SK-MEL-5 (cell line): ENCODE results near the gene PRDX2. TPM values are rescaled to one million over a fixed set of nuclear protein-coding genes. Genes with fewer than 3 reads are reported as not detected.

Experiments
- DNase-seq: peaks from one replicate; pipeline ENCODE4 v3.0.0-alpha.2; 2016; ENCODE audit warnings: low read depth, low spot score
- in situ Hi-C: cut with HindIII; loops from 2 replicates; pipeline ENCODE4 v1.10.0; 2016; ENCODE audit warnings: low sequenced_read_pairs, high pct_unique_total_duplicates, low pct_unique_long_range_greater_than_20kb
- total RNA-seq: library from RNA; depleted of rRNA; stranded (reverse); fragments of >200 nt; shearing (Covaris generic); gene quantifications from 2 replicates; pipeline ENCODE4 v1.2.3, GENCODE V29; 2014

PRDX2 gene
- total RNA-seq, 1 experiment from 2014 or later: not detected

DNA sequence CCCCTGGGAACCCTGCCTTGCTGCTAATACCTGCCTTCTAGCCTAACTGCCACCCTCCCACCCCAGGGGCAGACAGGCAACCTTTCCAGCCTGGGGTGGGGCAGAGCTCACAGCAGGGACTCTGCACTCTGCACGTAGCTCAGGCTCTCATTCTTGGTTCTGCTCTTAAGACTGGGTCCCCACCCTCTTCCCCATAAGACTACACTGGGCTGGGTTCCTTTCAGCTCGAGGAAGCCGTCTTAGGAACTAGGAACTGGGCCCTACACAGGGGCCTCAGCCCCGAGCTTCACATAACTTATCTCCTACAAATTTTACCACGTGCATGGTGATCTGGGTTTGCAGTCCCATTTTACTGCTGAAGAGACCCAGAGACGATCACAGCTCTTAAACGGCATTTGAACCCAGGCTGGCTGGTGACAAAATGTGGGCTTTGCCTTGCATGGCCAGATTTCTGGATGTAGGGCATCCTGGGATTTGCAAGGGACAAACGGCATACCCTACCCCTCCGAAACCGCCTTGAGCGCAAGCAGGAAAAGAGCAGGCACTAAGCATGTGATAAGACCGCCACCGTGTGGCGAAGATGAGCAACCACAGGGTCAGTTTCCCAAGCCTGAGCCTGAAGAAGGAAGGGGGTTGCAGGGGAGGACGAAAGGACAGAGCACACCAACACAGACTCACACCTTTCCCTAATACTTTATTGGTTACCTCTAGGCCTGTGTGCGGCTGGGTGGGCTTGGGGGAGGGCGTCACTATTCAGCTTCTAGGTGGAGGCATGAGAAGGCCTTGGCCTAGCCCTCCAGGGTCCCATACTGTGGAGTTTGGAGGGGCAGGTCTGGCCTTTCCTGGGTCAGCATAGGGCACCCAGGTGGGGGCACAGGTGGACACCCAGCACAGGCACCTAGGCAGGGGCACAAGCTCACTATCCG lies 5.2 kb downstream of the PRDX2 start:
- peak; percentile 84 for DNase-seq
- in situ Hi-C loops: no loop called here

DNA sequence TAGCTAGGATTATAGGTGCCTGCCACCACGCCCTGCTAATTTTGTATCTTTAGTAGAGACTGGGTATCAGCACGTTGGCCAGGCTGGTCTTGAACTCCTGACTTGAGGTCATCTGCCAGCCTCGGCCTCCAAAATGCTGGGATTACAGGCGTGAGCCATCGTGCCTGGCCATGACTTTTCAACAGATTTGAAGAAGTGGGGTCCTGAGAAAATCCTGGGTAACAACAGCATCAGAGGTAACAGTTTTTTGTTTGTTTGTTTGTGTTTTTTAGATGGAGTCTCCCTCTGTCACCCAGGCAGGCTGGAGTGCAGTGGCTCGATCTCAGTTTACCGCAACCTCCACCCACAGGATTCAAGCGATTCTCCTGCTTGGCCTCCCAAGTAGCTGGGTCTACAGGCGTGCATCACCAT lies 6.6 kb downstream of the PRDX2 start:
- in situ Hi-C loops: no loop called here
- DNase-seq: no peak

DNA sequence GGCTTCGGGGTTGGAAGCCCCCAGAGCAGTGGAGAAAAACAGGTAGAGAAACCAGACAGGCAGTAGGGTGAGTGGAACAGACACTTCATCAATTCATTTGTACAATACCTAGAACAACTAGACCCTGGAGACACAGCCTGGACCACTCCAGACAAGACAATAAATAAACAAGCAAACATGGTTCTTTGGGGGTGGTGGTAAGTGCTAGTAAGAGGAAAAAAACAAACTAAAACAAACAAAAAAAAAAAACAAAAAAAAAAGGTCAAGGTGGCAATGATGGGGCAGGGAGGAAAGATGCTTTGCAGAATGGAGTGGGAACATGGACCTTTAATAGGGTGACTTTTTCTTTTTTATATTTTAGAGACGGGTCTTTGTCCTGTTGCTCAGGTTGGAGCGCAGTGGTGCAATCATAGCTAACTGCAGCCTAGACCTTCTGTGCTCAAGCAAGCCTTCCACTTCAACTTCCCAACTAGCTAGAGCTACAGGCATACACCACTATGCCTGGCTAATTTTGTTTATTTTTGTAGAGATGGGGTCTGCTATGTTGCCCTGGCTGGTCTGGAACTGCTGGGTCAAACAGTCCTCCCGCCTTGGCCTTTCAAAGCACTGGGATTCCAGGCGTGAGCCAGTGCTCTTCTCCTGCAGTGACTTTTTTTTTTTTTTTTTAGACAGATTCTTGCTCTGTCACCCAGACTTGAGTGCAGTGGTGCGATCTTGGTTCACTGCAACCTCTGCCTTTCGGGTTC lies 7.2 kb downstream of the PRDX2 start:
- in situ Hi-C loops: no loop called here
- no peak for DNase-seq

DNA sequence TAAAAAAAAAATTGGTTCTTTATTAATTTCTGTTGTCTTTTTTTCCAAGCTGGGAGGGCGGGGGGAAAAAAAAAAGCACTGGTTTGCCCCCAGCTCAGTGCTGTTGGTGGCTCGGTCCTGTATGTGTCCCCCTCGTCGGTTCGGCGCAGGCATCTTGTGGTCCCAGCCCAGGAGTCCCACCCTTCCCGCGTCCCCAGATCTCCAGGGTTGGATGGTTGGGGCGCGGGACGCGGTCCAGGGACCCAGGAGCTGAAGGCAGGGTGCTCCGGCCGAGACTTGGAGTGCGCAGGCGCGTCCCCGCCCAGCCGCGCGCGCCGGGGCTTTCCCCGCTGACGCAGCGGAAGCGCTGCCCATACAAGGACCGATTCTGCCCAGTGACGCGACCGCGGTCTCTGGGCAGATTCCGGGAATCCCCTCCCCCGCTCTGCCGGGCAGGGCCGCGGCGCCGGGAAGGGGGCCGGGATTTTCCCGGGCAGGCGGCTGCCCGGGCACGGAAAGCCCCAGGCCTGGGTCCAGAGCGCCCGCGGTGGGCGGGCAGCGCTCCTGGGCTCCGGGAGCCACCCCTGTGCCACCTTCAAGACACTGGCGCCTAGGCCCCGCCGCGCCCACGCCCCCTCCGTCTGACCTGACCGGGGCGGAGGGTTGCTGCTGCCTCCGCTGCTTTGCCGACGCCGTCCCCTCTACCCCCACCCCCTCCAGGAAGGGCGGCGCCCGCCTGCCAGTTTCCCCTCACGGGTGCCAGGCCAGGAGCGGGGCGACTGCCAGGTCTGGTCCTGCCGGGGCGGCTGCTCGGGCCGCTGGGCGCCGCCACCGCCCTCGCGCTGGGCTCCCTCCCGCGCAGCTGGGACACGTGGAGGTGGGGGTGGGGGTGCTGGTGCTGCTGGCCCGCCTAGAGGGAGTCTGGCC lies 8.1 kb downstream of the PRDX2 start:
- DNase-seq: peak; percentile 87
- in situ Hi-C loops: no loop called here

DNA sequence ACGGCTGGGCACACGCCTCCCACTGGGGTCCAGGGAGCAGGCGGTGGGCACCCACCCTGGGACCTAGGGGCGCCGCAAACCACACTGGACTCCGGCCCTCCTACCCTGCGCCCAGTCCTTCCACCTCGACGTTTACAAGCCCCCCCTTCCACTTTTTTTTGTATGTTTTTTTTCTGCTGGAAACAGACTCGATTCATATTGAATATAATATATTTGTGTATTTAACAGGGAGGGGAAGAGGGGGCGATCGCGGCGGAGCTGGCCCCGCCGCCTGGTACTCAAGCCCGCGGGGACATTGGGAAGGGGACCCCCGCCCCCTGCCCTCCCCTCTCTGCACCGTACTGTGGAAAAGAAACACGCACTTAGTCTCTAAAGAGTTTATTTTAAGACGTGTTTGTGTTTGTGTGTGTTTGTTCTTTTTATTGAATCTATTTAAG lies 8.7 kb downstream of the PRDX2 start:
- in situ Hi-C loops: no loop called here
- no peak for DNase-seq

DNA sequence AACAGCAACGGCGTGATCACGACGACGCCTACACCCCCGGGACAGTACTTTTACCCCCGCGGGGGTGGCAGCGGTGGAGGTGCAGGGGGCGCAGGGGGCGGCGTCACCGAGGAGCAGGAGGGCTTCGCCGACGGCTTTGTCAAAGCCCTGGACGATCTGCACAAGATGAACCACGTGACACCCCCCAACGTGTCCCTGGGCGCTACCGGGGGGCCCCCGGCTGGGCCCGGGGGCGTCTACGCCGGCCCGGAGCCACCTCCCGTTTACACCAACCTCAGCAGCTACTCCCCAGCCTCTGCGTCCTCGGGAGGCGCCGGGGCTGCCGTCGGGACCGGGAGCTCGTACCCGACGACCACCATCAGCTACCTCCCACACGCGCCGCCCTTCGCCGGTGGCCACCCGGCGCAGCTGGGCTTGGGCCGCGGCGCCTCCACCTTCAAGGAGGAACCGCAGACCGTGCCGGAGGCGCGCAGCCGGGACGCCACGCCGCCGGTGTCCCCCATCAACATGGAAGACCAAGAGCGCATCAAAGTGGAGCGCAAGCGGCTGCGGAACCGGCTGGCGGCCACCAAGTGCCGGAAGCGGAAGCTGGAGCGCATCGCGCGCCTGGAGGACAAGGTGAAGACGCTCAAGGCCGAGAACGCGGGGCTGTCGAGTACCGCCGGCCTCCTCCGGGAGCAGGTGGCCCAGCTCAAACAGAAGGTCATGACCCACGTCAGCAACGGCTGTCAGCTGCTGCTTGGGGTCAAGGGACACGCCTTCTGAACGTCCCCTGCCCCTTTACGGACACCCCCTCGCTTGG lies 9.3 kb downstream of the PRDX2 start:
- in situ Hi-C loops: no loop called here
- peak; percentile 48 for DNase-seq

DNA sequence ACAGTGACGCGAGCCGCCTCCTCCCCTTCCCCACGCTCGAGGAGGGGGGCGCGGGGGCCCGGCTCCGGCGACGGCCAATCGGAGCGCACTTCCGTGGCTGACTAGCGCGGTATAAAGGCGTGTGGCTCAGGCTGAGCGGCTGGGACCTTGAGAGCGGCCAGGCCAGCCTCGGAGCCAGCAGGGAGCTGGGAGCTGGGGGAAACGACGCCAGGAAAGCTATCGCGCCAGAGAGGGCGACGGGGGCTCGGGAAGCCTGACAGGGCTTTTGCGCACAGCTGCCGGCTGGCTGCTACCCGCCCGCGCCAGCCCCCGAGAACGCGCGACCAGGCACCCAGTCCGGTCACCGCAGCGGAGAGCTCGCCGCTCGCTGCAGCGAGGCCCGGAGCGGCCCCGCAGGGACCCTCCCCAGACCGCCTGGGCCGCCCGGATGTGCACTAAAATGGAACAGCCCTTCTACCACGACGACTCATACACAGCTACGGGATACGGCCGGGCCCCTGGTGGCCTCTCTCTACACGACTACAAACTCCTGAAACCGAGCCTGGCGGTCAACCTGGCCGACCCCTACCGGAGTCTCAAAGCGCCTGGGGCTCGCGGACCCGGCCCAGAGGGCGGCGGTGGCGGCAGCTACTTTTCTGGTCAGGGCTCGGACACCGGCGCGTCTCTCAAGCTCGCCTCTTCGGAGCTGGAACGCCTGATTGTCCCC lies 10.1 kb downstream of the PRDX2 start, which contains the start of gene JUNB:
Gene JUNB (plus strand): TSS at position 142 of the 706 bp plus-strand sequence. CDS start 286 bp downstream, at position 428.
- in situ Hi-C loops: no loop called here
- peak; percentile 94 for DNase-seq

DNA sequence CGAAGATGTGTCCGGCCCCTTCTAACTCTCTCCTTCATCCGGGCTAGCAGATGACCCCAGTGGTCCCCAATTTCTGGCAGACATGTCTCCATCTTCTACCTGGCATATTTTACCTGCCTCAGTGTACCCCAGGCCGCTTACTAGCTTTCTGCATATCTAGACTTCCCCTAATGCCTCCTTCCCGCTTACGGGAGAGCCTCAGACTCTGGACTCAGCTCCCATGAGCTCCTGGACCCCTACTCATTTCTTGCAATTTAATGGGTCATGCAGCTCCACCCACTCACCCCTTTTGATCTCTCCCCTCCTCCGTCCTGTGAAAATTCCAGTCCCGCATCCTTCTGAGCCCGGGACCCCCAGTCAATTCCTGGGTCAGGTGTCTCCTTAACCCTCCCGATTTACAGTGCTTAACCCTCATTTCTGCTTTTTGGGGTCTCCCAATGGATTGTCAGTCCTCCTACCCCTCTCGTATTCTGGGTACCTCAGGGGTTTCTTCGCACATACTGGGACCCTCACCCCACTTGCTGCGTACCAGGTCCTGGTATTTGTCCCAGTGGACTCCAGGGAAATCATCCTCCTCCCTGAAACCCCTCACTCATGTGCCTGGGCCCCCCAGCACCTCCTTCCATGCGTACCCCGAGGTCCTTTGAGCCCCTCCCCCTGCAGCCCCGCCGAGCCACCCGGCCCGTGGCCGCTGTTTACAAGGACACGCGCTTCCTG lies 10.8 kb downstream of the PRDX2 start:
- DNase-seq: no peak

DNA sequence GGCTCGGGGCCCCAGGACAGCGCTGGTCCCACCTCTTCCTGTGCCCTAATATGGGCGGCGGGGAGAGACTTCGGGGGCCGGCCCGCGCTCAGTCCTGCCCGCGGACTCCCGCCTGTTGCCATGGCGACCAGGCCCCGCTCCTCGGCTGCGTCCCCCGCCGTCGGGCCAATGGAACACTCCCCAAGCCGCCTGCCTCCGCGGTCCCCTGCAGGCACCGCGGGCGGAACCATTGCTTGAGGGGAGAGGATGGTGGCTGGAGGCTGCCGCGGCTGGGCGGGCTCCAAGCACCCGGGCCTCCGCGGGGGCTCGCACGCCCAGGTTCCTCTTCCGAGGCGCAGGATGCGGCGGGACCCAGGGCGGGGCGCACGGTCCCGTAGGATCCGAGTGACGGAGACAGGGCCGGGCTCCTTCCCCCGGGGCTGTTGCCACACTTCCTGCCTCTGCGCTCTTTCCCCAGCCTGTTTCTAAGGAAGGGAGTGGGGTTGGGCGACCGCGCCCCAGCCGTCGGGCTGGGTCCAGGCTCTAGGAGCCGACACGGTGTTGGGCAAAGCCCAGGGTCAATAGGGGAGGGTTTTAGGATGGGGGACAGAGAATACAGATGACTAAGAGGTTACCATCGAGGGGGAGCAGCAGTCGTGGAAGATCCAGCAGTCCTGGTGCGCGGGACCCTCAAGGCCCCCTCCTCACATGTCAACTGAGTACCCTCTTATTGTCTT lies 11.5 kb downstream of the PRDX2 start:
- DNase-seq: no peak
- in situ Hi-C loops: no loop called here

More for the DNA sequence above, 10.8 kb downstream of the PRDX2 start:
- in situ Hi-C loops: no loop called here

DNA sequence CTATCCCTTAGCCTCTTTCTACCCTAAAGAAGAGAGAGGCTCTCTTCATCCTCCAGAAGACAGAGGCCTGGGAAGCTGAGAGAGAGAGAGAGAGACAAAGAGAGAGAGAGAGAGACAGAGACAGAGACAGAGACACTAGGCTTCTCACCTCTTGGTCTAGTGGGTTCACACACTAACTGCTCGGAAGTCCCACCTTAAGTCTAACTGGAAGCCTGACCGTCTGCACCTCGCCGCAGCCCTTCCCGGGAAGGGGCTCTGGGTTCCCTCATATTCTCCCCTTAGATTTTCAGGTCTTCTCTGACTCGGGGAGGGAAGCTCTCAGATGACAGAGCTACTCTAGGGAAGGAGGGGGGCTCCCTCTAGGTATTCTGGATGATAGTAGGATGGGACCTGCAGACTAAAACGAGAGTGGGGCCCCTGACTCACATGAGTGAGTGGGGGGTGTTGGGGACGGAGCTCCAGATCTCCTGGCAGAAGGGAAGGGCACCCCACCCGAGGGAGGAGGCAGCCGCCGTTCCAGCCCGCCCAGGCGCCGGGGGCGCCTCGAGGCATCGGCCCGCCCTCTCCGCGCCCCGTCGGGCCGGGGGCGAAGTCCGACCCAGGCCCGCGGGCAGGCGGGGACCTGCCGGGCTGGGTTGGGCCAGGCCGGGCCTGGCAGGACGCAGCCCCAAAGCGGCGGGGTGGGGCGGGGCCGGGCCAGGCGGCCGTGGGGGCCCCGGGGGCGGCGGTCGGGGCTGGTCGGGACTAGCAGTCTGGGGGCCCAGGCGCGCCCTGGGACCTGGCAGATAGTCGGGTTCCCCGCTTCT lies 12.3 kb downstream of the PRDX2 start:
- no peak for DNase-seq
- in situ Hi-C loops: no loop called here

DNA sequence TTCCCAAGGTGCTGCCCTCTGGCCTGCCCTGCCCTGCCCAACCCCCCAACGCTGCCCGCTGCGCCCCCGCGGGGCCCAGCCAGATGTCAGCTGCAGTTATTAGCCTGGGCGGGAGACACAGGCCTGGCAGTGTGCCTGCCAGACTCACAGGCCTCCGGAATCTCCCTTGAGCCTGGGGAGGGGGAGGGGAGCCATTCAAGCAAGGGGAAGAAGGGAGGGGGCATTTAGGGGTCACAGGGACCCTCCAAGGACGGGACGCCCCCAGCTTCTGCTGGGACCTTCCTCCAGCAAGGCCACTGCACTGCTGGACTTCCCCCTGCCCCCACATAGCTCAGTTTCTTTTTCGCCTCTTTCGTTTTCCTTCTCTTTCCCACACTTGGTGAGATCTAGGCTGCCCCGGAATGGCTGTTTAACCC lies 12.9 kb downstream of the PRDX2 start:
- peak; percentile 61 for DNase-seq

DNA sequence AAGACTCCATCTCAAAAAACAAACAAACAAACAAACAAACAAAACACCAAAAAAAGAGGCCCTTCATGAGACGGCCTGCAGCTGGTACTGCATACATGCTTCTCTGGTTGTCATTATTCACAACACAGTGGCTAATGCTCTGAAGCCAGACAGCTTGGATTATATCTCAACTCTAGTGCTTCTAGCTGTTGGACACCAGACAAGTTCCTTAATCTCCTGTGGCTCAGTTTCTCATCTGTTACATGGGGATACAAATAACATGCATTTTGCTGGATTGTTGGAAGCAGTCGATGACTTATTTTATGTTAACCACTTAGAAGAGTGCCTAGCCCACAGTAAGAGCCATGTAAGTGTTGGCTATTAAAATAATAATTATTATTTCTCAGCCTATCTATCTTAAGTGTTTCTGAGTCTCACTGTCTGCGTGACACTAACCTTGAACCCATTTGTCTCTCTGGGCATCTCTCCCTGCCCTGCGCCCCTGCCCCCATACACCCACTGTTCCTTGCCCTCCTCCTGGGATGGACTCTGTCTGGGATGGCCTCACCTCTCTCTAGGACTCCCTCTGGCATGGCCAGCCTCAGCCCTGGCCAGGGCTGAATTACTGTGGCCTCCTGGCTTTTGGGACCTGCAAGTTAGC lies 13.4 kb downstream of the PRDX2 start:
- in situ Hi-C loops: no loop called here
- no peak for DNase-seq

More for the DNA sequence above, 12.9 kb downstream of the PRDX2 start:
- in situ Hi-C loops: no loop called here

DNA sequence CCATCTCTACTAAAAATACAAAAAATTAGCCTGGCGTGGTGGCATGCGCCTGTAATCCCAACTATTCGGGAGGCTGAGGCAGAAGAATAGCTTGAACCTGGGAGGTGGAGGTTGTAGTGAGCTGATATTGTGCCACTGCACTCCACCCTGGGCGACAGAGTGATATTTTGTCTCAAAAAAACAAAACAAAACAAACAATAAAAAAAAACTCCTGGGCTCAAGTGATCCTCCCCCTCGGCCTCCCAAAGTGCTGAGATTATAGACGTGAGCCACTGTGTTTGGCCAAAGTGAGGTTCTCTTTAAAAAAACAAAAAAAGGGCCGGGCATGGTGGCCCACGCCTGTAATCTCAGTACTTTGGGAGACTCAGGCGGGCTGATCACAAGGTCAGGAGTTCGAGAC lies 14.1 kb downstream of the PRDX2 start:
- DNase-seq: no peak
- in situ Hi-C loops: no loop called here

DNA sequence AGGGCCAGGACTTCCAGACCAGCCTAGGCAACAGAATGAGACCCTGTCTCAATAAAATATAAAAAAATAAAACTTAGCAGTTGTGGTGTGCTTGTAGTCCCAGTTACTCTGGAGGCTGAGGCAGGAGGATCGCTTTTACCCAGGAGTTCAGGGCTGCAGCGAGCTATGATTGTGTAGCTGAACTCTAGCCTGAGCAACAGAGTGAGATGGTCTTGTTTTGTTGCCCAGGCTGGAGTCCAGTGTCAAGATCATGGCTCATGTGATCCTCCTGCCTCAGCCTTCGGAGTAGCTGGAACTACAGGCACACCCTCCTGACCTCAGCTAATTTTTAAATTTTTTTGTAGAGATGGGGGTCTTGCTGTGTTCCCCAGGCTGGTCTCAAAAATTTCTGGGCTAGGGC lies 14.6 kb downstream of the PRDX2 start:
- in situ Hi-C loops: no loop called here
- no peak for DNase-seq
